Liver (tissue), 9 donors: ENCODE data around the gene LBP. TPM values are rescaled to one million over a fixed set of nuclear protein-coding genes. Genes with fewer than 3 reads are reported as not detected.

Experiments
- DNase-seq: peaks from one replicate; pipeline ENCODE4 v3.0.0-alpha.2; 2017; ENCODE audit warnings: low spot score
- H3K27ac ChIP-seq, 2 donors: one replicate each; pipeline ENCODE4 v1.7.0; 2013; ENCODE audit warnings: inconsistent platforms in 2 of 2, low read length in 2 of 2, control low read depth in 1 of 2, low read depth in 1 of 2, mild to moderate bottlenecking in 1 of 2
- H3K27me3 ChIP-seq, 4 donors: one replicate each; pipeline versions ENCODE4 v1.6.1 to v1.7.0; 2013; ENCODE audit warnings: low read length in 3 of 4, inconsistent platforms in 1 of 4, mild to moderate bottlenecking in 1 of 4, moderate library complexity in 1 of 4; ENCODE audit not compliant: control insufficient read depth in 4 of 4, insufficient read depth in 4 of 4
- H3K36me3 ChIP-seq, 4 donors: one replicate each; pipeline versions ENCODE4 v1.6.1 to v1.7.0; 2013; ENCODE audit warnings: low read length in 3 of 4, mild to moderate bottlenecking in 3 of 4, low read depth in 1 of 4, moderate library complexity in 1 of 4; ENCODE audit not compliant: control insufficient read depth in 4 of 4, insufficient read depth in 3 of 4
- H3K4me1 ChIP-seq, 4 donors: one replicate each; pipeline versions ENCODE4 v1.6.1 to v1.7.0; 2013; ENCODE audit warnings: low read length in 3 of 4, mild to moderate bottlenecking in 3 of 4, moderate library complexity in 1 of 4; ENCODE audit not compliant: control insufficient read depth in 4 of 4, insufficient read depth in 4 of 4
- H3K4me3 ChIP-seq, 3 donors: one replicate each; pipeline versions ENCODE4 v1.6.1 to v1.7.0; 2013; ENCODE audit warnings: low read length in 3 of 3, control low read depth in 1 of 3, low read depth in 1 of 3, mild to moderate bottlenecking in 1 of 3
- H3K9ac ChIP-seq, 2 donors: one replicate each; pipeline ENCODE4 v1.7.0; 2013; ENCODE audit warnings: low read length in 2 of 2, mild to moderate bottlenecking in 2 of 2, moderate library complexity in 2 of 2, control low read depth in 1 of 2, low read depth in 1 of 2
- H3K9me3 ChIP-seq, 4 donors: one replicate each; pipeline versions ENCODE4 v1.6.1 to v1.7.0; 2013; ENCODE audit warnings: low read length in 3 of 4; ENCODE audit not compliant: control insufficient read depth in 4 of 4
- EGR1 ChIP-seq, 2 donors: IDR thresholded peaks; 2 replicates each; pipeline ENCODE4 v1.6.1; 2016 to 2018; ENCODE audit warnings: antibody characterized with exemption in 2 of 2, low read depth in 2 of 2
- FOXA1 ChIP-seq: IDR thresholded peaks from 2 replicates; pipeline ENCODE4 v1.6.1; 2016; ENCODE audit warnings: antibody characterized with exemption
- FOXA2 ChIP-seq: IDR thresholded peaks from 2 replicates; pipeline ENCODE4 v1.6.1; 2016; ENCODE audit warnings: antibody characterized with exemption
- GABPA ChIP-seq, 2 donors: IDR thresholded peaks in 1 of 2; conservative IDR thresholded peaks in 1 of 2; 2 replicates each; pipeline ENCODE4 v1.6.1; 2016; ENCODE audit warnings: antibody characterized with exemption in 2 of 2, mild to moderate bottlenecking in 1 of 2, moderate library complexity in 1 of 2
- HNF4A ChIP-seq, 2 donors: conservative IDR thresholded peaks; 2 replicates each; pipeline ENCODE4 v1.6.1; 2016; ENCODE audit warnings: antibody characterized with exemption in 2 of 2, mild to moderate bottlenecking in 2 of 2
- HNF4G ChIP-seq: IDR thresholded peaks from 2 replicates; pipeline ENCODE4 v1.6.1; 2016; ENCODE audit warnings: antibody characterized with exemption
- JUND ChIP-seq, 2 donors: IDR thresholded peaks; 2 replicates each; pipeline ENCODE4 v1.6.1; 2016; ENCODE audit warnings: antibody characterized with exemption in 2 of 2
- NR2F2 ChIP-seq: IDR thresholded peaks from 2 replicates; pipeline ENCODE4 v1.6.1; 2016; ENCODE audit warnings: antibody characterized with exemption
- RAD21 ChIP-seq, 2 donors: IDR thresholded peaks; 2 replicates each; pipeline ENCODE4 v1.6.1; 2016; ENCODE audit warnings: antibody characterized with exemption in 2 of 2, mild to moderate bottlenecking in 2 of 2
- RXRA ChIP-seq, 2 donors: IDR thresholded peaks; 2 replicates each; pipeline ENCODE4 v1.6.1; 2017 to 2018; ENCODE audit warnings: antibody characterized with exemption in 2 of 2, mild to moderate bottlenecking in 1 of 2
- SP1 ChIP-seq: IDR thresholded peaks from 2 replicates; pipeline ENCODE4 v1.6.1; 2018; ENCODE audit warnings: antibody characterized with exemption, mild to moderate bottlenecking
- TAF1 ChIP-seq: conservative IDR thresholded peaks from 2 replicates; pipeline ENCODE4 v1.6.1; 2016; ENCODE audit warnings: antibody characterized with exemption, mild to moderate bottlenecking
- YY1 ChIP-seq: IDR thresholded peaks from 2 replicates; pipeline ENCODE4 v1.6.1; 2016; ENCODE audit warnings: antibody characterized with exemption, mild to moderate bottlenecking
- WGBS: extraction: QIAGEN DNeasy Blood & Tissue Kit; methylation state at CpG from one replicate; pipeline ENCODE4 v1.1.7; 2013; 5-methylcytosine and 5-hydroxymethylcytosine counted together
- polyA plus RNA-seq, 2 donors: library from polyadenylated mRNA; stranded (reverse) in 1 of 2; unstranded in 1 of 2; fragments of 200-250 nt in 1 of 2; fragments of >200 nt in 1 of 2; fragmentation: Nextera tagmentation in 1 of 2; extraction: Ambion mirVana in 1 of 2; gene quantifications; one replicate each; pipeline versions ENCODE4 v1.2.1 to v1.2.3, GENCODE V29; 2013 to 2015
- total RNA-seq, 2 donors: library from RNA; depleted of rRNA; stranded (reverse); fragments of >200 nt; gene quantifications; one replicate each; pipeline ENCODE4 v1.2.3, GENCODE V29; 2014
- TF ChIP-seq, protein P1 (sequence below): IDR thresholded peaks from 2 replicates; pipeline ENCODE4 v1.6.1; 2016; ENCODE audit warnings: antibody characterized with exemption, mild to moderate bottlenecking
- TF ChIP-seq, protein P2 (sequence below): IDR thresholded peaks from 2 replicates; pipeline ENCODE4 v1.6.1; 2016; ENCODE audit warnings: antibody characterized with exemption
- TF ChIP-seq, protein P3 (sequence below): fragments of 150-350 bp; IDR thresholded peaks from 2 replicates; pipeline ENCODE4 v1.5.1; 2017; ENCODE audit warnings: improper control_type of control experiment, low read depth, low read length; ENCODE audit not compliant: missing input control
- TF ChIP-seq, protein P4 (sequence below): IDR thresholded peaks from 2 replicates; pipeline ENCODE4 v1.6.1; 2016; ENCODE audit warnings: antibody characterized with exemption
- TF ChIP-seq, protein P5 (sequence below): IDR thresholded peaks from 2 replicates; pipeline ENCODE4 v1.6.1; 2016; ENCODE audit warnings: antibody characterized with exemption
- donor health status: healthy.
- donor health status: healthy.
- donor health status: healthy.
- donor health status: healthy.
- donor health status: healthy.

The LBP gene
- total and polyA plus RNA-seq, 4 donors: 561 to 1,485 (median 1,083) TPM

DNA sequence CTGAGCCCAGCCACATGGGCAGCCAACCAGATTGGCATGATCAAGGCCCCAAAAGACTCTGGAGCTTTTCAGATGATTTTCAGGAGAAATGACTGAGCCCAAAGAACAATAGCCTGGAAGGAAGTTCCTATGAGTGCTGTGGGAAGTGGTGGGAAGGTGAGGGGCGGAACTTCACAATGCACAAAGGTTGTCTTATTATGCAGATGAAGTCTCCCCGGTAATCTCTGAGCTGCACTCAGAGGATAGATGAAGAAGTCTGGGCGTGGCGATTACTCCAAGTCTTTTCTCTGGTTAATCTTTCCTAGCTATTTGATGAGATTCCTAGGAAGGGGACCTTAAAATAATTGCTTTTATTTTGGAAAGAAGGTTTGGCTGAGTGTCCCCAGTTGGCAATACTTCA, 36.9 kb downstream of the LBP start:
- DNase-seq: no peak
- H3K9me3 ChIP-seq: no peaks in the 10 kb centered on the region
- H3K36me3 ChIP-seq: peaks cover 3 to 45% (median 19%) of the 10 kb centered on the region in 4 donors
- no peak overlapping the region for H3K27ac ChIP-seq
- WGBS: 87% methylated on average over 4 of the region's 4 CpGs
- no peak overlapping the region for H3K9ac ChIP-seq
- TF ChIP-seq, protein P1, sequence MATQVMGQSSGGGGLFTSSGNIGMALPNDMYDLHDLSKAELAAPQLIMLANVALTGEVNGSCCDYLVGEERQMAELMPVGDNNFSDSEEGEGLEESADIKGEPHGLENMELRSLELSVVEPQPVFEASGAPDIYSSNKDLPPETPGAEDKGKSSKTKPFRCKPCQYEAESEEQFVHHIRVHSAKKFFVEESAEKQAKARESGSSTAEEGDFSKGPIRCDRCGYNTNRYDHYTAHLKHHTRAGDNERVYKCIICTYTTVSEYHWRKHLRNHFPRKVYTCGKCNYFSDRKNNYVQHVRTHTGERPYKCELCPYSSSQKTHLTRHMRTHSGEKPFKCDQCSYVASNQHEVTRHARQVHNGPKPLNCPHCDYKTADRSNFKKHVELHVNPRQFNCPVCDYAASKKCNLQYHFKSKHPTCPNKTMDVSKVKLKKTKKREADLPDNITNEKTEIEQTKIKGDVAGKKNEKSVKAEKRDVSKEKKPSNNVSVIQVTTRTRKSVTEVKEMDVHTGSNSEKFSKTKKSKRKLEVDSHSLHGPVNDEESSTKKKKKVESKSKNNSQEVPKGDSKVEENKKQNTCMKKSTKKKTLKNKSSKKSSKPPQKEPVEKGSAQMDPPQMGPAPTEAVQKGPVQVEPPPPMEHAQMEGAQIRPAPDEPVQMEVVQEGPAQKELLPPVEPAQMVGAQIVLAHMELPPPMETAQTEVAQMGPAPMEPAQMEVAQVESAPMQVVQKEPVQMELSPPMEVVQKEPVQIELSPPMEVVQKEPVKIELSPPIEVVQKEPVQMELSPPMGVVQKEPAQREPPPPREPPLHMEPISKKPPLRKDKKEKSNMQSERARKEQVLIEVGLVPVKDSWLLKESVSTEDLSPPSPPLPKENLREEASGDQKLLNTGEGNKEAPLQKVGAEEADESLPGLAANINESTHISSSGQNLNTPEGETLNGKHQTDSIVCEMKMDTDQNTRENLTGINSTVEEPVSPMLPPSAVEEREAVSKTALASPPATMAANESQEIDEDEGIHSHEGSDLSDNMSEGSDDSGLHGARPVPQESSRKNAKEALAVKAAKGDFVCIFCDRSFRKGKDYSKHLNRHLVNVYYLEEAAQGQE: no peak
- TF ChIP-seq SP1 (no peak), RXRA (IDR thresholded peaks at IDR 0.05) (no peak), YY1 (no peak), TAF1 (no peak), RAD21 (IDR thresholded peaks at IDR 0.05) (no peak), NR2F2 (no peak), HNF4A (conservative IDR thresholded peaks at IDR 0.05) (no peak), GABPA (IDR thresholded peaks at IDR 0.05 in 1 of 2, conservative IDR thresholded peaks at IDR 0.05 in 1 of 2) (no peak), FOXA2 (no peak), FOXA1 (no peak), JUND (IDR thresholded peaks at IDR 0.05) (no peak), EGR1 (IDR thresholded peaks at IDR 0.05; ENCODE audit: low read depth in 2 of 2) (no peak), HNF4G (no peak)
- TF ChIP-seq, protein P2, sequence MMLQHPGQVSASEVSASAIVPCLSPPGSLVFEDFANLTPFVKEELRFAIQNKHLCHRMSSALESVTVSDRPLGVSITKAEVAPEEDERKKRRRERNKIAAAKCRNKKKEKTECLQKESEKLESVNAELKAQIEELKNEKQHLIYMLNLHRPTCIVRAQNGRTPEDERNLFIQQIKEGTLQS: no peak
- TF ChIP-seq, protein P3, sequence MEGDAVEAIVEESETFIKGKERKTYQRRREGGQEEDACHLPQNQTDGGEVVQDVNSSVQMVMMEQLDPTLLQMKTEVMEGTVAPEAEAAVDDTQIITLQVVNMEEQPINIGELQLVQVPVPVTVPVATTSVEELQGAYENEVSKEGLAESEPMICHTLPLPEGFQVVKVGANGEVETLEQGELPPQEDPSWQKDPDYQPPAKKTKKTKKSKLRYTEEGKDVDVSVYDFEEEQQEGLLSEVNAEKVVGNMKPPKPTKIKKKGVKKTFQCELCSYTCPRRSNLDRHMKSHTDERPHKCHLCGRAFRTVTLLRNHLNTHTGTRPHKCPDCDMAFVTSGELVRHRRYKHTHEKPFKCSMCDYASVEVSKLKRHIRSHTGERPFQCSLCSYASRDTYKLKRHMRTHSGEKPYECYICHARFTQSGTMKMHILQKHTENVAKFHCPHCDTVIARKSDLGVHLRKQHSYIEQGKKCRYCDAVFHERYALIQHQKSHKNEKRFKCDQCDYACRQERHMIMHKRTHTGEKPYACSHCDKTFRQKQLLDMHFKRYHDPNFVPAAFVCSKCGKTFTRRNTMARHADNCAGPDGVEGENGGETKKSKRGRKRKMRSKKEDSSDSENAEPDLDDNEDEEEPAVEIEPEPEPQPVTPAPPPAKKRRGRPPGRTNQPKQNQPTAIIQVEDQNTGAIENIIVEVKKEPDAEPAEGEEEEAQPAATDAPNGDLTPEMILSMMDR: no peak
- TF ChIP-seq, protein P4, sequence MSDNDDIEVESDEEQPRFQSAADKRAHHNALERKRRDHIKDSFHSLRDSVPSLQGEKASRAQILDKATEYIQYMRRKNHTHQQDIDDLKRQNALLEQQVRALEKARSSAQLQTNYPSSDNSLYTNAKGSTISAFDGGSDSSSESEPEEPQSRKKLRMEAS: no peak
- TF ChIP-seq, protein P5, sequence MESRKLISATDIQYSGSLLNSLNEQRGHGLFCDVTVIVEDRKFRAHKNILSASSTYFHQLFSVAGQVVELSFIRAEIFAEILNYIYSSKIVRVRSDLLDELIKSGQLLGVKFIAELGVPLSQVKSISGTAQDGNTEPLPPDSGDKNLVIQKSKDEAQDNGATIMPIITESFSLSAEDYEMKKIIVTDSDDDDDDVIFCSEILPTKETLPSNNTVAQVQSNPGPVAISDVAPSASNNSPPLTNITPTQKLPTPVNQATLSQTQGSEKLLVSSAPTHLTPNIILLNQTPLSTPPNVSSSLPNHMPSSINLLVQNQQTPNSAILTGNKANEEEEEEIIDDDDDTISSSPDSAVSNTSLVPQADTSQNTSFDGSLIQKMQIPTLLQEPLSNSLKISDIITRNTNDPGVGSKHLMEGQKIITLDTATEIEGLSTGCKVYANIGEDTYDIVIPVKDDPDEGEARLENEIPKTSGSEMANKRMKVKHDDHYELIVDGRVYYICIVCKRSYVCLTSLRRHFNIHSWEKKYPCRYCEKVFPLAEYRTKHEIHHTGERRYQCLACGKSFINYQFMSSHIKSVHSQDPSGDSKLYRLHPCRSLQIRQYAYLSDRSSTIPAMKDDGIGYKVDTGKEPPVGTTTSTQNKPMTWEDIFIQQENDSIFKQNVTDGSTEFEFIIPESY: no peak
- no peaks in the 10 kb centered on the region for H3K4me1 ChIP-seq
- H3K27me3 ChIP-seq: no peaks in the 10 kb centered on the region
- H3K4me3 ChIP-seq: no peak overlapping the region
